AG09319 (cell line): ENCODE results near the gene KLC4.

Experiments used
- DNase-seq: peaks from one replicate; pipeline ENCODE4 v3.0.0-alpha.2; 2010; ENCODE audit warnings: low read depth; ENCODE audit errors: extremely low read depth
- TF ChIP-seq, protein P1 (sequence below): IDR thresholded peaks from 2 replicates; pipeline ENCODE4 v1.5.1; 2011; ENCODE audit warnings: low read depth, mild to moderate bottlenecking, inconsistent platforms, low read length, moderate library complexity

The KLC4 gene

GRCh38 chr6:43059168-43060033 lies at the start of gene KLC4, which contains the start of gene MRPL2:
TSS of gene KLC4 (plus strand) at chr6:43059631. CDS start at chr6:43061336, 1,705 bp downstream.
TSS of gene MRPL2 (minus strand) at chr6:43059434. CDS start at chr6:43059381, 53 bp downstream.
- TF ChIP-seq, protein P1, sequence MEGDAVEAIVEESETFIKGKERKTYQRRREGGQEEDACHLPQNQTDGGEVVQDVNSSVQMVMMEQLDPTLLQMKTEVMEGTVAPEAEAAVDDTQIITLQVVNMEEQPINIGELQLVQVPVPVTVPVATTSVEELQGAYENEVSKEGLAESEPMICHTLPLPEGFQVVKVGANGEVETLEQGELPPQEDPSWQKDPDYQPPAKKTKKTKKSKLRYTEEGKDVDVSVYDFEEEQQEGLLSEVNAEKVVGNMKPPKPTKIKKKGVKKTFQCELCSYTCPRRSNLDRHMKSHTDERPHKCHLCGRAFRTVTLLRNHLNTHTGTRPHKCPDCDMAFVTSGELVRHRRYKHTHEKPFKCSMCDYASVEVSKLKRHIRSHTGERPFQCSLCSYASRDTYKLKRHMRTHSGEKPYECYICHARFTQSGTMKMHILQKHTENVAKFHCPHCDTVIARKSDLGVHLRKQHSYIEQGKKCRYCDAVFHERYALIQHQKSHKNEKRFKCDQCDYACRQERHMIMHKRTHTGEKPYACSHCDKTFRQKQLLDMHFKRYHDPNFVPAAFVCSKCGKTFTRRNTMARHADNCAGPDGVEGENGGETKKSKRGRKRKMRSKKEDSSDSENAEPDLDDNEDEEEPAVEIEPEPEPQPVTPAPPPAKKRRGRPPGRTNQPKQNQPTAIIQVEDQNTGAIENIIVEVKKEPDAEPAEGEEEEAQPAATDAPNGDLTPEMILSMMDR, result no peak
- DNase-seq, result peak; percentile 93

GRCh38 chr6:43011207-43011606 lies 48.2 kb upstream of the KLC4 start:
- DNase-seq, result no peak
- TF ChIP-seq, protein P1, result no peak

DNA sequence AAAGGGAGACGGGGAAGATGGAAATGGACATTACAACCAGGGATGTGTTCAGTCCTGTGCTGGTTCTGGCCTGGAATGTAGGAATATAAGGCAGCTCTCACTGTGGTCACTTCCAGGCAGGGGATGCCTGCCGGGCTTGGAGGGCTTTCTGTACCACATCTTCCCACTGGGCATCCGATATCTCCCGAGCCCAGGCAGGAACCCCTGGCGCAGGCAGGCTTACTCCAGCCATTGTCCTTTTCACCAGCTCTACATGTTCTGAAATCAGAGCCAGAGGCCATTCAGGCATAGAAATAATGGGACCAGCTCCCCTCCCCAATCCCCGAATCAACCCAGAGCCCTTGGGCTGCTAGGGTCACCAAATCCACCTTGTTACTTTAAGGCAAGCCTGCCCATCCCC lies 47.1 kb upstream of the KLC4 start:
- TF ChIP-seq, protein P1, result no peak
- DNase-seq, result no peak

- DNase-seq, result no peak
- TF ChIP-seq, protein P1, result no peak
Observed at GRCh38 chr6:43013097-43013842, 46.2 kb upstream of the KLC4 start.

- TF ChIP-seq, protein P1, result no peak
- DNase-seq, result peak; percentile 100
Observed at GRCh38 chr6:43013843-43014433, 45.5 kb upstream of the KLC4 start, which contains the start of the genes KLHDC3 and MEA1. TSS of gene KLHDC3 (plus strand) at chr6:43014249. CDS start at chr6:43017193, 2,944 bp downstream. TSS of gene MEA1 (minus strand) at chr6:43013946. CDS start at chr6:43013813, 133 bp downstream.

DNA sequence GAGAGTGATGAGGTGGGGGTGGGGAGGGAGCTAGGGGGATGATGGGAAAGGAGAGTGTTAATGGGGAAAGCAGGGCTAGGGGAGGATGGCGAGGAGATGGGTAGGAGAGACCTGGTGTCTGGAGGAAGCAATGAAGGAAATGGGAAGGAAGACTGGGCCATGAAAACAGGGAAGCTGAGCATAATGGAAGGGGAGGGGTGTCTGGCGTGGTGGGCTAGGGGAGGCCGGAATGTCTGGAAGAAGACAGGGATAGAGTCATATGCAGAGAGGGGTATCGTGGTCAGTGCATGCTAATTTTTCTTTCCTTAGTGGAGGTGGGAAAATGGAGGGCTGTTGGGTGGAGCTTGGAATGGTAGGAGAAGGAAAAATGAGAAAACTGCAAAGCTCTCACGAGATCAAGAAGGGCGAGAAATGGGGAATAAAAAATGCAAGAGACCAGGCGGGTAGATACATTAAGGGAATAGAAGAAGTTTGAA lies 45.0 kb upstream of the KLC4 start:
- no peak for DNase-seq

More for the DNA sequence above, 45.0 kb upstream of the KLC4 start:
- TF ChIP-seq, protein P1, result no peak
